K562 (cell line): ENCODE results near the gene SPHK1. TPM values are rescaled to one million over a fixed set of nuclear protein-coding genes. Genes with fewer than 3 reads are reported as not detected.

Experiments used
- CBX5 ChIP-seq: IDR thresholded peaks from 2 replicates; pipeline ENCODE4 v1.6.1; 2014; ENCODE audit warnings: low read depth, borderline replicate concordance
- CREBBP ChIP-seq: IDR thresholded peaks from one replicate; pipeline ENCODE4 v1.6.1; 2012; ENCODE audit warnings: low read depth, mild to moderate bottlenecking, control low read depth, inconsistent platforms, low read length
- FOXK2 ChIP-seq, 2 experiments: fragments of 450-650 bp; IDR thresholded peaks in 1 of 2; conservative IDR thresholded peaks in 1 of 2; 2 replicates each; pipeline ENCODE4 v1.6.1; 2016; ENCODE audit warnings: low read depth in 2 of 2, mild to moderate bottlenecking in 1 of 2
- MTA3 ChIP-seq: fragments of 450-650 bp; formaldehyde crosslinking; IDR thresholded peaks from 2 replicates; pipeline ENCODE4 v1.6.1; 2017; ENCODE audit warnings: mild to moderate bottlenecking, borderline replicate concordance
- PHF8 ChIP-seq: fragments of 200-600 bp; sonication (generic); IDR thresholded peaks from 2 replicates; pipeline ENCODE4 v1.6.1; 2012; ENCODE audit warnings: mixed run types, mild to moderate bottlenecking, inconsistent platforms, low read length, moderate library complexity, borderline replicate concordance
- POLR2AphosphoS2 ChIP-seq: IDR thresholded peaks from 2 replicates; pipeline ENCODE4 v1.6.1; 2012; ENCODE audit warnings: low read length, improper control_type of control experiment
- RNF2 ChIP-seq: sonication (generic); IDR thresholded peaks from 2 replicates; pipeline ENCODE4 v1.6.1; 2016
- SOX6 ChIP-seq: fragments of 450-650 bp; IDR thresholded peaks from 2 replicates; pipeline ENCODE4 v1.6.1; 2014; ENCODE audit warnings: mild to moderate bottlenecking
- SREBF2 ChIP-seq: sonication (generic); formaldehyde crosslinking; IDR thresholded peaks from 2 replicates; pipeline ENCODE4 v1.4.0; 2020; ENCODE audit warnings: mild to moderate bottlenecking, missing genetic modification reagents
- STAG1 ChIP-seq: sonication (generic); formaldehyde crosslinking; IDR thresholded peaks from 2 replicates; pipeline ENCODE4 v1.5.0; 2020; ENCODE audit warnings: missing genetic modification reagents, borderline replicate concordance
- THRAP3 ChIP-seq: fragments of 450-650 bp; IDR thresholded peaks from 2 replicates; pipeline ENCODE4 v1.6.1; 2016; ENCODE audit warnings: mild to moderate bottlenecking, inconsistent platforms, borderline replicate concordance
- TOE1 ChIP-seq, 2 experiments: fragments of 450-650 bp in 1 of 2; sonication (generic) in 1 of 2; formaldehyde crosslinking in 1 of 2; IDR thresholded peaks; 2 replicates each; pipeline versions ENCODE4 v1.7.1 to v1.8.0; 2016 to 2022; ENCODE audit warnings: borderline replicate concordance in 2 of 2, mild to moderate bottlenecking in 2 of 2, antibody characterized with exemption in 1 of 2, inconsistent platforms in 1 of 2, low read depth in 1 of 2, missing genetic modification reagents in 1 of 2, moderate library complexity in 1 of 2
- ZEB2 ChIP-seq: fragments of 450-650 bp; IDR thresholded peaks from 2 replicates; pipeline ENCODE4 v1.6.1; 2016
- ZNF707 ChIP-seq: fragments of 250-450 bp; sonication (Bioruptor Pico); conservative IDR thresholded peaks from 2 replicates; pipeline ENCODE4 v1.8.0; 2022; ENCODE audit warnings: inconsistent platforms, mild to moderate bottlenecking, moderate library complexity
- polyA plus RNA-seq, 8 experiments: library from polyadenylated mRNA; depleted of rRNA in 4 of 8; stranded (reverse) in 5 of 8; unstranded in 3 of 8; fragments of >200 nt; fragmentation: Nextera tagmentation in 2 of 8; fragmentation: Illumina TruSeq in 1 of 8; extraction: Ambion mirVana in 2 of 8; extraction: Trizol in 1 of 8; gene quantifications; 2 replicates each; pipeline versions ENCODE4 v1.2.1 to v1.2.3, GENCODE V29; 2011 to 2014; ENCODE audit warnings: inconsistent platforms in 1 of 8, missing spikeins in 1 of 8
- total RNA-seq, 7 experiments: library from RNA; depleted of rRNA in 6 of 7; stranded (reverse); fragments of >200 nt in 6 of 7; fragmentation: Illumina TruSeq in 2 of 7; extraction: Trizol in 2 of 7; gene quantifications; 2 replicates each; pipeline versions ENCODE4 v1.2.1 to v1.2.3, GENCODE V29; 2011 to 2021; ENCODE audit warnings: low replicate concordance in 1 of 7
- TF ChIP-seq, protein P1 (sequence below): IDR thresholded peaks from 2 replicates; pipeline ENCODE4 v1.6.1; 2011; ENCODE audit not compliant: insufficient read length; ENCODE audit errors: extremely low read depth
- TF ChIP-seq, protein P2 (sequence below), 2 experiments: IDR thresholded peaks; 2 replicates each; pipeline ENCODE4 v1.6.1; 2011; ENCODE audit warnings: borderline replicate concordance in 1 of 2, control low read depth in 1 of 2, low read depth in 1 of 2, low read length in 1 of 2, mild to moderate bottlenecking in 1 of 2, mixed read lengths in 1 of 2, moderate library complexity in 1 of 2; ENCODE audit not compliant: insufficient read depth in 1 of 2, insufficient read length in 1 of 2, poor library complexity in 1 of 2, severe bottlenecking in 1 of 2; ENCODE audit errors: extremely low read depth in 1 of 2
- TF ChIP-seq, protein P3 (sequence below): fragments of 450-650 bp; formaldehyde crosslinking; IDR thresholded peaks from 2 replicates; pipeline ENCODE4 v1.4.0; 2020; ENCODE audit warnings: mild to moderate bottlenecking
- TF ChIP-seq, protein P4 (sequence below): conservative IDR thresholded peaks from 2 replicates; pipeline ENCODE4 v1.6.1; 2011; ENCODE audit warnings: low read depth, mild to moderate bottlenecking, low read length; ENCODE audit not compliant: control insufficient read depth
- TF ChIP-seq, protein P5 (sequence below): sonication (generic); formaldehyde crosslinking; IDR thresholded peaks from 2 replicates; pipeline ENCODE4 v1.8.0; 2023; ENCODE audit warnings: mild to moderate bottlenecking, missing genetic modification reagents

Gene SPHK1
- total and polyA plus RNA-seq, 9 of the 15 experiments (the other 6 are each of a cell fraction or from before 2014, with no cell fraction given) = 0.21 to 60.3 (median 14.5) TPM

DNA sequence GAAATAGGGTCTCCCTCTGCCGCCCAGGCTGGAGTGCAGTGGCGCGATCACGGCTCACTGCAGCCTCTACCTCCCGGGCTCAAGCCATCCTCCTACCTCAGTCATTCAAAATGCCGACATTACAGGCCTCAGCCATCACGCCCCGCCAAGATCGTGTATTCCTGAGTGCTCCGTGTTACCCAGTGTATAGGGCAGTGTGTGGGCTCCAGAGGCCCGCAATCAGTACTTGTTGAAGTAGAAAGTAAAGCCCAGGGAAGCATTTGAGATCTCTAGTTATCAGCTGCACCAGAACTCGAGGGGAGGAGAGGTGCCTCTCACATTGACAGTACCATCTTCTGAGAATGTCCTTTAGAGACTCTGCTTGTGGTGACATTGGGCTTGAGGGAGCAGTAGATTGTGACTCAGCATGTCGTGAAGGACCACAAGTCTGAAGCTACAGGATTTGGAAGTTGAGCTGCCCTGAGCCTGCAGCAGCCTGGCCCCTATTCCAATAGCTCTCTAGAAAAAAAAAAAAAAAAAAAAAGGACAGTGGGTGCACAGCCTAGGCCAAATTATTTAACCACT, 29.6 kb upstream of the SPHK1 start (continued):
- TF ChIP-seq, protein P1, sequence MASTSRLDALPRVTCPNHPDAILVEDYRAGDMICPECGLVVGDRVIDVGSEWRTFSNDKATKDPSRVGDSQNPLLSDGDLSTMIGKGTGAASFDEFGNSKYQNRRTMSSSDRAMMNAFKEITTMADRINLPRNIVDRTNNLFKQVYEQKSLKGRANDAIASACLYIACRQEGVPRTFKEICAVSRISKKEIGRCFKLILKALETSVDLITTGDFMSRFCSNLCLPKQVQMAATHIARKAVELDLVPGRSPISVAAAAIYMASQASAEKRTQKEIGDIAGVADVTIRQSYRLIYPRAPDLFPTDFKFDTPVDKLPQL = no peak
- TF ChIP-seq MTA3 (no peak), POLR2AphosphoS2 (no peak), STAG1 (CRISPR knock-in tag) (no peak), TOE1 (IDR thresholded peaks at IDR 0.05; ENCODE audit: borderline replicate concordance) (no peak), TOE1 (CRISPR knock-in tag; IDR thresholded peaks at IDR 0.05; ENCODE audit: borderline replicate concordance, low read depth) (no peak), ZEB2 (0 out of 2 replicates have a peak, but pooled peaks have one; percentile 31), FOXK2 (conservative IDR thresholded peaks at IDR 0.05 in 1 of 2, IDR thresholded peaks at IDR 0.05 in 1 of 2; ENCODE audit: low read depth in 2 of 2) (no peak), SREBF2 (CRISPR knock-in tag) (no peak), CBX5 (no peak), PHF8 (no peak), SOX6 (peak; percentile 64), ZNF707 (CRISPR knock-in tag) (no peak), RNF2 (peak; percentile 73), THRAP3 (no peak), CREBBP (no peak)
- TF ChIP-seq, protein P2, sequence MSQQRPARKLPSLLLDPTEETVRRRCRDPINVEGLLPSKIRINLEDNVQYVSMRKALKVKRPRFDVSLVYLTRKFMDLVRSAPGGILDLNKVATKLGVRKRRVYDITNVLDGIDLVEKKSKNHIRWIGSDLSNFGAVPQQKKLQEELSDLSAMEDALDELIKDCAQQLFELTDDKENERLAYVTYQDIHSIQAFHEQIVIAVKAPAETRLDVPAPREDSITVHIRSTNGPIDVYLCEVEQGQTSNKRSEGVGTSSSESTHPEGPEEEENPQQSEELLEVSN (IDR thresholded peaks at IDR 0.05; ENCODE audit: borderline replicate concordance in 1 of 2, extremely low read depth in 1 of 2, insufficient read depth in 1 of 2, insufficient read length in 1 of 2, low read depth in 1 of 2, low read length in 1 of 2, poor library complexity in 1 of 2, severe bottlenecking in 1 of 2) = no peak
- TF ChIP-seq, protein P3, sequence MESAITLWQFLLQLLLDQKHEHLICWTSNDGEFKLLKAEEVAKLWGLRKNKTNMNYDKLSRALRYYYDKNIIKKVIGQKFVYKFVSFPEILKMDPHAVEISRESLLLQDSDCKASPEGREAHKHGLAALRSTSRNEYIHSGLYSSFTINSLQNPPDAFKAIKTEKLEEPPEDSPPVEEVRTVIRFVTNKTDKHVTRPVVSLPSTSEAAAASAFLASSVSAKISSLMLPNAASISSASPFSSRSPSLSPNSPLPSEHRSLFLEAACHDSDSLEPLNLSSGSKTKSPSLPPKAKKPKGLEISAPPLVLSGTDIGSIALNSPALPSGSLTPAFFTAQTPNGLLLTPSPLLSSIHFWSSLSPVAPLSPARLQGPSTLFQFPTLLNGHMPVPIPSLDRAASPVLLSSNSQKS = no peak
- TF ChIP-seq, protein P4, sequence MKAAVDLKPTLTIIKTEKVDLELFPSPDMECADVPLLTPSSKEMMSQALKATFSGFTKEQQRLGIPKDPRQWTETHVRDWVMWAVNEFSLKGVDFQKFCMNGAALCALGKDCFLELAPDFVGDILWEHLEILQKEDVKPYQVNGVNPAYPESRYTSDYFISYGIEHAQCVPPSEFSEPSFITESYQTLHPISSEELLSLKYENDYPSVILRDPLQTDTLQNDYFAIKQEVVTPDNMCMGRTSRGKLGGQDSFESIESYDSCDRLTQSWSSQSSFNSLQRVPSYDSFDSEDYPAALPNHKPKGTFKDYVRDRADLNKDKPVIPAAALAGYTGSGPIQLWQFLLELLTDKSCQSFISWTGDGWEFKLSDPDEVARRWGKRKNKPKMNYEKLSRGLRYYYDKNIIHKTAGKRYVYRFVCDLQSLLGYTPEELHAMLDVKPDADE = no peak
- TF ChIP-seq, protein P5, sequence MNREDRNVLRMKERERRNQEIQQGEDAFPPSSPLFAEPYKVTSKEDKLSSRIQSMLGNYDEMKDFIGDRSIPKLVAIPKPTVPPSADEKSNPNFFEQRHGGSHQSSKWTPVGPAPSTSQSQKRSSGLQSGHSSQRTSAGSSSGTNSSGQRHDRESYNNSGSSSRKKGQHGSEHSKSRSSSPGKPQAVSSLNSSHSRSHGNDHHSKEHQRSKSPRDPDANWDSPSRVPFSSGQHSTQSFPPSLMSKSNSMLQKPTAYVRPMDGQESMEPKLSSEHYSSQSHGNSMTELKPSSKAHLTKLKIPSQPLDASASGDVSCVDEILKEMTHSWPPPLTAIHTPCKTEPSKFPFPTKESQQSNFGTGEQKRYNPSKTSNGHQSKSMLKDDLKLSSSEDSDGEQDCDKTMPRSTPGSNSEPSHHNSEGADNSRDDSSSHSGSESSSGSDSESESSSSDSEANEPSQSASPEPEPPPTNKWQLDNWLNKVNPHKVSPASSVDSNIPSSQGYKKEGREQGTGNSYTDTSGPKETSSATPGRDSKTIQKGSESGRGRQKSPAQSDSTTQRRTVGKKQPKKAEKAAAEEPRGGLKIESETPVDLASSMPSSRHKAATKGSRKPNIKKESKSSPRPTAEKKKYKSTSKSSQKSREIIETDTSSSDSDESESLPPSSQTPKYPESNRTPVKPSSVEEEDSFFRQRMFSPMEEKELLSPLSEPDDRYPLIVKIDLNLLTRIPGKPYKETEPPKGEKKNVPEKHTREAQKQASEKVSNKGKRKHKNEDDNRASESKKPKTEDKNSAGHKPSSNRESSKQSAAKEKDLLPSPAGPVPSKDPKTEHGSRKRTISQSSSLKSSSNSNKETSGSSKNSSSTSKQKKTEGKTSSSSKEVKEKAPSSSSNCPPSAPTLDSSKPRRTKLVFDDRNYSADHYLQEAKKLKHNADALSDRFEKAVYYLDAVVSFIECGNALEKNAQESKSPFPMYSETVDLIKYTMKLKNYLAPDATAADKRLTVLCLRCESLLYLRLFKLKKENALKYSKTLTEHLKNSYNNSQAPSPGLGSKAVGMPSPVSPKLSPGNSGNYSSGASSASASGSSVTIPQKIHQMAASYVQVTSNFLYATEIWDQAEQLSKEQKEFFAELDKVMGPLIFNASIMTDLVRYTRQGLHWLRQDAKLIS (CRISPR knock-in tag) = no peak
